Osteoblast (primary cell): ENCODE measurements around the gene KDM3B. TPM values are rescaled to one million over a fixed set of nuclear protein-coding genes. Genes with fewer than 3 reads are reported as not detected.

Experiments
- DNase-seq: peaks from one replicate; pipeline ENCODE4 v3.0.0; 2011; ENCODE audit warnings: low spot score, mixed read lengths; ENCODE audit not compliant: insufficient read length; ENCODE audit errors: missing footprints
- H2AFZ ChIP-seq: 2 replicates; pipeline ENCODE4 v1.6.0; 2011; ENCODE audit warnings: mild to moderate bottlenecking, low read length
- H3K27ac ChIP-seq: 2 replicates; pipeline ENCODE4 v1.5.1; 2011; ENCODE audit warnings: mild to moderate bottlenecking, low read depth, low read length, moderate library complexity
- H3K27me3 ChIP-seq: 2 replicates; pipeline ENCODE4 v1.6.0; 2012; ENCODE audit warnings: mild to moderate bottlenecking, control low read depth, inconsistent platforms, low read length, moderate library complexity; ENCODE audit not compliant: insufficient read depth
- H3K36me3 ChIP-seq: 2 replicates; pipeline ENCODE4 v1.5.1; 2011; ENCODE audit warnings: mild to moderate bottlenecking, low read length, control low read depth, moderate library complexity; ENCODE audit not compliant: insufficient read depth
- H3K4me1 ChIP-seq: 2 replicates; pipeline ENCODE4 v1.5.1; 2011; ENCODE audit warnings: mild to moderate bottlenecking, low read length, control low read depth, moderate library complexity; ENCODE audit not compliant: insufficient read depth
- H3K4me2 ChIP-seq: 2 replicates; pipeline ENCODE4 v1.6.0; 2011; ENCODE audit warnings: mild to moderate bottlenecking, low read length; ENCODE audit not compliant: insufficient read depth
- H3K4me3 ChIP-seq: fragments of 200-600 bp; sonication (generic); 3 replicates; pipeline ENCODE4 v1.5.1; 2012; ENCODE audit warnings: mild to moderate bottlenecking, low read length, inconsistent platforms; ENCODE audit not compliant: insufficient read depth
- H3K79me2 ChIP-seq: 2 replicates; pipeline ENCODE4 v1.6.0; 2012; ENCODE audit warnings: mild to moderate bottlenecking, low read length, control low read depth, inconsistent platforms; ENCODE audit not compliant: insufficient read depth
- H3K9me3 ChIP-seq: 2 replicates; pipeline ENCODE4 v1.5.1; 2011; ENCODE audit warnings: low read depth, low read length, control low read depth
- H4K20me1 ChIP-seq: 2 replicates; pipeline ENCODE4 v1.6.0; 2012; ENCODE audit warnings: mild to moderate bottlenecking, low read length, control low read depth; ENCODE audit not compliant: insufficient read depth
- total RNA-seq: library from RNA; depleted of rRNA; stranded (reverse); fragments of >200 nt; gene quantifications from 2 replicates; pipeline ENCODE4 v1.2.3, GENCODE V29; 2012
- TF ChIP-seq, protein P1 (sequence below): IDR thresholded peaks from 2 replicates; pipeline ENCODE4 v1.5.1; 2011; ENCODE audit warnings: mild to moderate bottlenecking, low read depth, low read length, moderate library complexity; ENCODE audit errors: extremely low read depth

KDM3B gene
- total RNA-seq, 1 donor = 53.2 TPM

GRCh38 chr5:138354387-138354786 lies 1.9 kb downstream of the KDM3B start:
- TF ChIP-seq, protein P1, sequence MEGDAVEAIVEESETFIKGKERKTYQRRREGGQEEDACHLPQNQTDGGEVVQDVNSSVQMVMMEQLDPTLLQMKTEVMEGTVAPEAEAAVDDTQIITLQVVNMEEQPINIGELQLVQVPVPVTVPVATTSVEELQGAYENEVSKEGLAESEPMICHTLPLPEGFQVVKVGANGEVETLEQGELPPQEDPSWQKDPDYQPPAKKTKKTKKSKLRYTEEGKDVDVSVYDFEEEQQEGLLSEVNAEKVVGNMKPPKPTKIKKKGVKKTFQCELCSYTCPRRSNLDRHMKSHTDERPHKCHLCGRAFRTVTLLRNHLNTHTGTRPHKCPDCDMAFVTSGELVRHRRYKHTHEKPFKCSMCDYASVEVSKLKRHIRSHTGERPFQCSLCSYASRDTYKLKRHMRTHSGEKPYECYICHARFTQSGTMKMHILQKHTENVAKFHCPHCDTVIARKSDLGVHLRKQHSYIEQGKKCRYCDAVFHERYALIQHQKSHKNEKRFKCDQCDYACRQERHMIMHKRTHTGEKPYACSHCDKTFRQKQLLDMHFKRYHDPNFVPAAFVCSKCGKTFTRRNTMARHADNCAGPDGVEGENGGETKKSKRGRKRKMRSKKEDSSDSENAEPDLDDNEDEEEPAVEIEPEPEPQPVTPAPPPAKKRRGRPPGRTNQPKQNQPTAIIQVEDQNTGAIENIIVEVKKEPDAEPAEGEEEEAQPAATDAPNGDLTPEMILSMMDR = no peak
- H3K79me2 ChIP-seq = peaks cover 58% of the 10 kb centered on the region
- peak overlapping the region; percentile 88 for H3K4me2 ChIP-seq
- peaks cover 49% of the 10 kb centered on the region for H3K4me1 ChIP-seq
- H3K27ac ChIP-seq = peak overlapping the region; percentile 64
- no peak for DNase-seq
- H2AFZ ChIP-seq = no peak overlapping the region
- no peaks in the 10 kb centered on the region for H3K27me3 ChIP-seq
- H3K9me3 ChIP-seq = no peaks in the 10 kb centered on the region
- H4K20me1 ChIP-seq = peaks cover 28% of the 10 kb centered on the region
- peaks cover under 1% of the 10 kb centered on the region for H3K36me3 ChIP-seq
- peak overlapping the region; percentile 90 for H3K4me3 ChIP-seq

GRCh38 chr5:138354926-138355378 lies 2.5 kb downstream of the KDM3B start:
- H3K9me3 ChIP-seq = no peaks in the 10 kb centered on the region
- no peak overlapping the region for H2AFZ ChIP-seq
- H3K36me3 ChIP-seq = no peaks in the 10 kb centered on the region
- peaks cover 43% of the 10 kb centered on the region for H3K4me1 ChIP-seq
- TF ChIP-seq, protein P1 = peak; percentile 16
- peak; percentile 96 for DNase-seq
- H3K79me2 ChIP-seq = peaks cover 64% of the 10 kb centered on the region
- H4K20me1 ChIP-seq = peaks cover 22% of the 10 kb centered on the region
- H3K4me3 ChIP-seq = peak overlapping the region; percentile 90
- peak overlapping the region; percentile 88 for H3K4me2 ChIP-seq
- H3K27ac ChIP-seq = no peak overlapping the region
- H3K27me3 ChIP-seq = no peaks in the 10 kb centered on the region

- Histone ChIP-seq H3K79me2 (peaks cover 91% of the 10 kb centered on the region), H4K20me1 (peaks cover 24% of the 10 kb centered on the region)
Measured at GRCh38 chr5:138359621-138360020, 7.1 kb downstream of the KDM3B start.

DNA sequence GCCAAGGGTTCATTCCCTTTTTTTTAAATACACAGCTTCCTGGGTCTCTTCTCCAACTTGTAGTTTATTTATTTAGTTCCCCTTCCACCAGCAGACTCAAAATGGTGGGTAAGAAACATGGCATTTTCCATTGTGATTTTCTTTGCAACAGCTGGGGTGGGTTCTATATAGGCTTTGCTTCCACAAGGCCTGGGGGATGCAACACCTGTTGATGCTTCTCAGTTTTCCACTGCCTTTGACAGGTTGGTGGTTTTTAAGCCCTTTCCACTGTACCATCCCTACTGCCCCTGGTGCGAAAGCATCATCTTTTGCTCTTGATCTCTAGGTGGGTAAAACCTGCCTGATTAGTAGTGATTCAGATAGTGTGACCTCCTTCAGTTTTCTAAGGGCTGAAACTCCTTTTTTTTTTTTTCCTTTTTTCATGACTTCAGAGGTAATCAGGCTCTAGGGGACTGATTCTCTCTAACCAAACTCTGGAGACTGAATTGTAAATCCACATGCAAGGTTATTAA lies 8.5 kb downstream of the KDM3B start:
- no peaks in the 10 kb centered on the region for H3K36me3 ChIP-seq
- H3K27me3 ChIP-seq = no peaks in the 10 kb centered on the region
- TF ChIP-seq, protein P1 = no peak
- no peak overlapping the region for H3K4me3 ChIP-seq
- H3K27ac ChIP-seq = no peak overlapping the region
- no peaks in the 10 kb centered on the region for H3K9me3 ChIP-seq
- H3K4me2 ChIP-seq = no peak overlapping the region
- H2AFZ ChIP-seq = no peak overlapping the region
- peaks cover 13% of the 10 kb centered on the region for H4K20me1 ChIP-seq
- DNase-seq = no peak
- peaks cover 91% of the 10 kb centered on the region for H3K79me2 ChIP-seq
- no peaks in the 10 kb centered on the region for H3K4me1 ChIP-seq

More at GRCh38 chr5:138359621-138360020, 7.1 kb downstream of the KDM3B start:
- Histone ChIP-seq H3K36me3 (no peaks in the 10 kb centered on the region), H2AFZ (no peak overlapping the region), H3K4me3 (no peak overlapping the region), H3K4me1 (peaks cover 11% of the 10 kb centered on the region), H3K27me3 (no peaks in the 10 kb centered on the region), H3K27ac (no peak overlapping the region), H3K9me3 (no peaks in the 10 kb centered on the region), H3K4me2 (no peak overlapping the region)
- DNase-seq = peak; percentile 34
- TF ChIP-seq, protein P1 = no peak
